Measurements from ENCODE around the gene SEMA5A.

The SEMA5A gene

GRCh38 chr5:9094582-9094981 lies 451.3 kb downstream of the SEMA5A start:
- Histone ChIP-seq H2AK5ac (ENCODE audit: low read length, severe bottlenecking) (no peak overlapping the region), H4K91ac (ENCODE audit: low read length) (no peak overlapping the region), H3K9ac (ENCODE audit: low read length) (no peak overlapping the region), H3K27me3 (ENCODE audit: control insufficient read depth in 1 of 2, insufficient read depth in 1 of 2, low read length in 2 of 2) (no peaks in the 10 kb centered on the region), H3K23ac (ENCODE audit: low read length in 2 of 2) (no peak overlapping the region), H3K18ac (ENCODE audit: low read depth in 1 of 2, low read length in 2 of 2) (no peak overlapping the region), H2BK120ac (ENCODE audit: low read depth, low read length) (no peak overlapping the region), H3K4me3 (ENCODE audit: insufficient read depth in 1 of 2, low read depth in 1 of 2, low read length in 2 of 2) (no peak overlapping the region), H3K36me3 (ENCODE audit: control insufficient read depth in 1 of 2, insufficient read depth in 2 of 2, low read depth in 1 of 2, low read length in 2 of 2) (no peaks in the 10 kb centered on the region), H2AFZ (ENCODE audit: low read depth, low read length) (no peak overlapping the region), H2BK5ac (ENCODE audit: low read depth, low read length, poor library complexity, severe bottlenecking) (no peak overlapping the region), H2BK12ac (ENCODE audit: low read length in 2 of 2) (no peak overlapping the region), H3K9me3 (ENCODE audit: control insufficient read depth, low read length) (no peaks in the 10 kb centered on the region), H3K79me1 (replicated peaks; ENCODE audit: low read length, poor library complexity, severe bottlenecking) (no peaks in the 10 kb centered on the region), H3K4me1 (ENCODE audit: control insufficient read depth, insufficient read depth, low read depth, low read length) (peaks cover 5% of the 10 kb centered on the region), H3K4me2 (ENCODE audit: low read length, poor library complexity, severe bottlenecking) (no peak overlapping the region), H3K14ac (ENCODE audit: low read length in 2 of 2) (no peak overlapping the region), H3K27ac (ENCODE audit: low read length, poor library complexity, severe bottlenecking) (no peak overlapping the region), H3K4ac (ENCODE audit: low read depth in 1 of 2, low read length in 2 of 2) (no peak overlapping the region), H4K8ac (ENCODE audit: low read length) (no peak overlapping the region), H2BK15ac (ENCODE audit: low read depth, poor library complexity, severe bottlenecking) (no peak overlapping the region)
- WGBS, result 77% methylated on average over 5 of the region's 6 CpGs
- no peak for DNase-seq

- no peak overlapping the region for H3K4me2 ChIP-seq (ENCODE audit: low read length, poor library complexity, severe bottlenecking)
- H3K4me1 ChIP-seq (ENCODE audit: control insufficient read depth, insufficient read depth, low read depth, low read length), result peaks cover 5% of the 10 kb centered on the region
- H3K27me3 ChIP-seq (ENCODE audit: control insufficient read depth in 1 of 2, insufficient read depth in 1 of 2, low read length in 2 of 2), result no peaks in the 10 kb centered on the region
- H3K18ac ChIP-seq (ENCODE audit: low read depth in 1 of 2, low read length in 2 of 2), result no peak overlapping the region
- no peak for DNase-seq
- H2BK5ac ChIP-seq (ENCODE audit: low read depth, low read length, poor library complexity, severe bottlenecking), result no peak overlapping the region
- no peak overlapping the region for H3K23ac ChIP-seq (ENCODE audit: low read length in 2 of 2)
- no peaks in the 10 kb centered on the region for H3K9me3 ChIP-seq (ENCODE audit: control insufficient read depth, low read length)
- H4K8ac ChIP-seq (ENCODE audit: low read length), result no peak overlapping the region
- no peaks in the 10 kb centered on the region for H3K79me1 ChIP-seq (replicated peaks; ENCODE audit: low read length, poor library complexity, severe bottlenecking)
- H3K9ac ChIP-seq (ENCODE audit: low read length), result no peak overlapping the region
- H2AK5ac ChIP-seq (ENCODE audit: low read length, severe bottlenecking), result no peak overlapping the region
- no peak overlapping the region for H2AFZ ChIP-seq (ENCODE audit: low read depth, low read length)
- no peak overlapping the region for H2BK15ac ChIP-seq (ENCODE audit: low read depth, poor library complexity, severe bottlenecking)
- no peak overlapping the region for H3K27ac ChIP-seq (ENCODE audit: low read length, poor library complexity, severe bottlenecking)
- H3K4ac ChIP-seq (ENCODE audit: low read depth in 1 of 2, low read length in 2 of 2), result no peak overlapping the region
- no peak overlapping the region for H4K91ac ChIP-seq (ENCODE audit: low read length)
- no peak overlapping the region for H2BK12ac ChIP-seq (ENCODE audit: low read length in 2 of 2)
- H2BK120ac ChIP-seq (ENCODE audit: low read depth, low read length), result no peak overlapping the region
- no peak overlapping the region for H3K4me3 ChIP-seq (ENCODE audit: insufficient read depth in 1 of 2, low read depth in 1 of 2, low read length in 2 of 2)
- H3K14ac ChIP-seq (ENCODE audit: low read length in 2 of 2), result no peak overlapping the region
- no peaks in the 10 kb centered on the region for H3K36me3 ChIP-seq (ENCODE audit: control insufficient read depth in 1 of 2, insufficient read depth in 2 of 2, low read depth in 1 of 2, low read length in 2 of 2)
- WGBS, result 93% methylated on average over 3 of the region's 5 CpGs
These were observed 453.8 kb downstream of the SEMA5A start for GRCh38 chr5:9091896-9092662.

- H2BK15ac ChIP-seq (ENCODE audit: low read depth, poor library complexity, severe bottlenecking), result no peak overlapping the region
- H3K4me3 ChIP-seq (ENCODE audit: insufficient read depth in 1 of 2, low read depth in 1 of 2, low read length in 2 of 2), result no peak overlapping the region
- no peak overlapping the region for H2AK5ac ChIP-seq (ENCODE audit: low read length, severe bottlenecking)
- no peak overlapping the region for H2BK5ac ChIP-seq (ENCODE audit: low read depth, low read length, poor library complexity, severe bottlenecking)
- no peaks in the 10 kb centered on the region for H3K79me1 ChIP-seq (replicated peaks; ENCODE audit: low read length, poor library complexity, severe bottlenecking)
- no peak overlapping the region for H3K4me2 ChIP-seq (ENCODE audit: low read length, poor library complexity, severe bottlenecking)
- H2AFZ ChIP-seq (ENCODE audit: low read depth, low read length), result no peak overlapping the region
- H3K27me3 ChIP-seq (ENCODE audit: control insufficient read depth in 1 of 2, insufficient read depth in 1 of 2, low read length in 2 of 2), result no peaks in the 10 kb centered on the region
- no peak overlapping the region for H3K18ac ChIP-seq (ENCODE audit: low read depth in 1 of 2, low read length in 2 of 2)
- no peak overlapping the region for H2BK120ac ChIP-seq (ENCODE audit: low read depth, low read length)
- H4K91ac ChIP-seq (ENCODE audit: low read length), result no peak overlapping the region
- H3K4ac ChIP-seq (ENCODE audit: low read depth in 1 of 2, low read length in 2 of 2), result no peak overlapping the region
- peaks cover 5% of the 10 kb centered on the region for H3K4me1 ChIP-seq (ENCODE audit: control insufficient read depth, insufficient read depth, low read depth, low read length)
- H3K9ac ChIP-seq (ENCODE audit: low read length), result no peak overlapping the region
- no peak for DNase-seq
- WGBS, result over 99% methylated on average over 4 of the region's 7 CpGs
- no peak overlapping the region for H3K27ac ChIP-seq (ENCODE audit: low read length, poor library complexity, severe bottlenecking)
- H3K14ac ChIP-seq (ENCODE audit: low read length in 2 of 2), result no peak overlapping the region
- no peak overlapping the region for H3K23ac ChIP-seq (ENCODE audit: low read length in 2 of 2)
- no peak overlapping the region for H4K8ac ChIP-seq (ENCODE audit: low read length)
- no peaks in the 10 kb centered on the region for H3K9me3 ChIP-seq (ENCODE audit: control insufficient read depth, low read length)
- no peaks in the 10 kb centered on the region for H3K36me3 ChIP-seq (ENCODE audit: control insufficient read depth in 1 of 2, insufficient read depth in 2 of 2, low read depth in 1 of 2, low read length in 2 of 2)
- H2BK12ac ChIP-seq (ENCODE audit: low read length in 2 of 2), result no peak overlapping the region
These were observed 455.4 kb downstream of the SEMA5A start for GRCh38 chr5:9090381-9091026.

- H3K79me1 ChIP-seq (replicated peaks; ENCODE audit: low read length, poor library complexity, severe bottlenecking), result no peaks in the 10 kb centered on the region
- H3K14ac ChIP-seq (ENCODE audit: low read length in 2 of 2), result no peak overlapping the region
- no peak overlapping the region for H2BK5ac ChIP-seq (ENCODE audit: low read depth, low read length, poor library complexity, severe bottlenecking)
- H3K4me3 ChIP-seq (ENCODE audit: insufficient read depth in 1 of 2, low read depth in 1 of 2, low read length in 2 of 2), result no peak overlapping the region
- no peak overlapping the region for H2AK5ac ChIP-seq (ENCODE audit: low read length, severe bottlenecking)
- H2BK15ac ChIP-seq (ENCODE audit: low read depth, poor library complexity, severe bottlenecking), result no peak overlapping the region
- no peak overlapping the region for H3K4me2 ChIP-seq (ENCODE audit: low read length, poor library complexity, severe bottlenecking)
- H3K4me1 ChIP-seq (ENCODE audit: control insufficient read depth, insufficient read depth, low read depth, low read length), result peaks cover 5% of the 10 kb centered on the region
- H3K9me3 ChIP-seq (ENCODE audit: control insufficient read depth, low read length), result no peaks in the 10 kb centered on the region
- no peak overlapping the region for H4K8ac ChIP-seq (ENCODE audit: low read length)
- 91% methylated on average over 1 of the region's 1 CpG for WGBS
- H3K4ac ChIP-seq (ENCODE audit: low read depth in 1 of 2, low read length in 2 of 2), result no peak overlapping the region
- no peaks in the 10 kb centered on the region for H3K27me3 ChIP-seq (ENCODE audit: control insufficient read depth in 1 of 2, insufficient read depth in 1 of 2, low read length in 2 of 2)
- no peak overlapping the region for H2BK12ac ChIP-seq (ENCODE audit: low read length in 2 of 2)
- no peak overlapping the region for H2AFZ ChIP-seq (ENCODE audit: low read depth, low read length)
- H3K27ac ChIP-seq (ENCODE audit: low read length, poor library complexity, severe bottlenecking), result no peak overlapping the region
- no peak for DNase-seq
- H3K9ac ChIP-seq (ENCODE audit: low read length), result no peak overlapping the region
- no peak overlapping the region for H3K18ac ChIP-seq (ENCODE audit: low read depth in 1 of 2, low read length in 2 of 2)
- H3K23ac ChIP-seq (ENCODE audit: low read length in 2 of 2), result no peak overlapping the region
- no peak overlapping the region for H4K91ac ChIP-seq (ENCODE audit: low read length)
- H2BK120ac ChIP-seq (ENCODE audit: low read depth, low read length), result no peak overlapping the region
- no peaks in the 10 kb centered on the region for H3K36me3 ChIP-seq (ENCODE audit: control insufficient read depth in 1 of 2, insufficient read depth in 2 of 2, low read depth in 1 of 2, low read length in 2 of 2)
These were observed 456.0 kb downstream of the SEMA5A start for GRCh38 chr5:9089893-9090292.

All from mesenchymal stem cell (in vitro differentiated cells and primary cell).